Smooth muscle cell (in vitro differentiated cells): ENCODE results near the gene CHIT1. TPM values are rescaled to one million over a fixed set of nuclear protein-coding genes. Genes with fewer than 3 reads are reported as not detected.

ENCODE experiments used
- DNase-seq: peaks from one replicate; lab custom pipeline; 2025; ENCODE audit not compliant: unreplicated experiment; lab: John Stamatoyannopoulos, UW
- H2AFZ ChIP-seq: fragments of 200-600 bp; sonication (generic); 2 replicates; pipeline ENCODE4 v1.6.0; 2016; ENCODE audit warnings: antibody characterized with exemption, low read depth, mild to moderate bottlenecking
- H3F3A ChIP-seq: fragments of 200-600 bp; sonication (generic); 2 replicates; pipeline ENCODE4 v1.6.0; 2017; ENCODE audit warnings: antibody characterized with exemption, low read depth
- H3K27ac ChIP-seq: fragments of 200-600 bp; sonication (generic); 2 replicates; pipeline ENCODE4 v1.5.1; 2016; ENCODE audit warnings: low read depth, mild to moderate bottlenecking
- H3K27me3 ChIP-seq: fragments of 200-600 bp; sonication (generic); 2 replicates; pipeline ENCODE4 v1.6.1; 2016; ENCODE audit warnings: low read depth, mild to moderate bottlenecking
- H3K36me3 ChIP-seq: fragments of 200-600 bp; sonication (generic); 2 replicates; pipeline ENCODE4 v1.5.1; 2016; ENCODE audit warnings: low read depth
- H3K4me1 ChIP-seq: fragments of 200-600 bp; sonication (generic); 2 replicates; pipeline ENCODE4 v1.5.1; 2016; ENCODE audit warnings: low read depth
- H3K4me2 ChIP-seq: fragments of 200-600 bp; sonication (generic); 2 replicates; pipeline ENCODE4 v1.6.0; 2016; ENCODE audit warnings: mild to moderate bottlenecking
- H3K4me3 ChIP-seq: fragments of 200-600 bp; sonication (generic); 2 replicates; pipeline ENCODE4 v1.5.1; 2016; ENCODE audit warnings: mild to moderate bottlenecking
- H3K79me2 ChIP-seq: fragments of 200-600 bp; sonication (generic); 2 replicates; pipeline ENCODE4 v1.6.0; 2016; ENCODE audit warnings: low read depth, mild to moderate bottlenecking
- H3K9ac ChIP-seq: fragments of 200-600 bp; sonication (generic); 2 replicates; pipeline ENCODE4 v1.6.0; 2016; ENCODE audit warnings: low read depth
- H3K9me3 ChIP-seq: fragments of 200-600 bp; sonication (generic); replicated peaks from 2 replicates; pipeline ENCODE4 v1.5.1; 2016; ENCODE audit warnings: low read depth
- H4K20me1 ChIP-seq: fragments of 200-600 bp; sonication (generic); 2 replicates; pipeline ENCODE4 v1.6.0; 2016; ENCODE audit warnings: low read depth
- WGBS: methylation state at CpG from one replicate; pipeline ENCODE4 v1.1.7; 2016; ENCODE audit warnings: low lambda C conversion rate; 5-methylcytosine and 5-hydroxymethylcytosine counted together
- polyA plus RNA-seq: library from polyadenylated mRNA; unstranded; fragments of >200 nt; fragmentation: Nextera tagmentation; extraction: Ambion mirVana; gene quantifications from 2 replicates; pipeline ENCODE4 v1.2.1, GENCODE V29; 2016
- total RNA-seq: library from RNA; depleted of rRNA; stranded (reverse); fragments of >200 nt; gene quantifications from 2 replicates; pipeline ENCODE4 v1.2.3, GENCODE V29; 2014
- TF ChIP-seq, protein P1 (sequence below): fragments of 200-600 bp; sonication (generic); IDR thresholded peaks from 2 replicates; pipeline ENCODE4 v1.5.1; 2017; ENCODE audit warnings: borderline replicate concordance, mild to moderate bottlenecking, antibody characterized with exemption; ENCODE audit not compliant: insufficient read depth, poor library complexity, severe bottlenecking

Gene CHIT1
- total and polyA plus RNA-seq, 2 experiments from 2014 or later = not detected

- Histone ChIP-seq H3K4me3 (no peak overlapping the region), H3K27ac (no peak overlapping the region), H3K9ac (no peak overlapping the region), H2AFZ (no peak overlapping the region), H3K79me2 (no peaks in the 10 kb centered on the region), H3K4me1 (peaks cover 38% of the 10 kb centered on the region), H3K4me2 (no peak overlapping the region), H3K36me3 (no peaks in the 10 kb centered on the region), H4K20me1 (no peaks in the 10 kb centered on the region), H3F3A (peaks cover 12% of the 10 kb centered on the region), H3K9me3 (no peaks in the 10 kb centered on the region), H3K27me3 (no peaks in the 10 kb centered on the region)
- TF ChIP-seq, protein P1, sequence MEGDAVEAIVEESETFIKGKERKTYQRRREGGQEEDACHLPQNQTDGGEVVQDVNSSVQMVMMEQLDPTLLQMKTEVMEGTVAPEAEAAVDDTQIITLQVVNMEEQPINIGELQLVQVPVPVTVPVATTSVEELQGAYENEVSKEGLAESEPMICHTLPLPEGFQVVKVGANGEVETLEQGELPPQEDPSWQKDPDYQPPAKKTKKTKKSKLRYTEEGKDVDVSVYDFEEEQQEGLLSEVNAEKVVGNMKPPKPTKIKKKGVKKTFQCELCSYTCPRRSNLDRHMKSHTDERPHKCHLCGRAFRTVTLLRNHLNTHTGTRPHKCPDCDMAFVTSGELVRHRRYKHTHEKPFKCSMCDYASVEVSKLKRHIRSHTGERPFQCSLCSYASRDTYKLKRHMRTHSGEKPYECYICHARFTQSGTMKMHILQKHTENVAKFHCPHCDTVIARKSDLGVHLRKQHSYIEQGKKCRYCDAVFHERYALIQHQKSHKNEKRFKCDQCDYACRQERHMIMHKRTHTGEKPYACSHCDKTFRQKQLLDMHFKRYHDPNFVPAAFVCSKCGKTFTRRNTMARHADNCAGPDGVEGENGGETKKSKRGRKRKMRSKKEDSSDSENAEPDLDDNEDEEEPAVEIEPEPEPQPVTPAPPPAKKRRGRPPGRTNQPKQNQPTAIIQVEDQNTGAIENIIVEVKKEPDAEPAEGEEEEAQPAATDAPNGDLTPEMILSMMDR = no peak
- DNase-seq = no peak
- WGBS = 83% methylated on average over 4 of the region's 4 CpGs
Observed at GRCh38 chr1:203185585-203185984, 43.9 kb downstream of the CHIT1 start.

DNA sequence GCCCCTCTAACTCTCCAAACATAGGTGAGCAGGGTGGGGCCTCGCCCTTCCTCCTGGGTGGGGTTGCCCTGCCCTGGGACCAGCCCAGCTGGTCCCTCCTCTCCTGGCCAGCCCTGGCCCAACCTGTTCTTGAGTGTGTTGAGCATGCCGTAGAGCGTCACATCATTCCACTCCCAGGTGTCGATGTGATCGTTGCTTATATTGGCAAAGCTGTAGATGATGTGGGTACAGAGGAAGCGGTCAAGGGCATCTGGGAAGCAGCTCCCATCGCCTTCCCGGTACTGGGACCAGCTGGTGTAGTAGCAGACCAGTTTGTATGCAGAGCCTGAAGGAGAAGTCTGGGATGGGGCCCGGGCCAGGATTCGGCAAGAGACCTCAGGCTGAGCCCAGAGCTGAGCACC, 44.4 kb downstream of the CHIT1 start:
- Histone ChIP-seq H3K4me1 (peaks cover 38% of the 10 kb centered on the region), H2AFZ (no peak overlapping the region), H3K9ac (no peak overlapping the region), H4K20me1 (no peaks in the 10 kb centered on the region), H3K27me3 (no peaks in the 10 kb centered on the region), H3K9me3 (no peaks in the 10 kb centered on the region), H3K4me2 (no peak overlapping the region), H3K36me3 (no peaks in the 10 kb centered on the region), H3K4me3 (no peak overlapping the region), H3K27ac (no peak overlapping the region), H3K79me2 (no peaks in the 10 kb centered on the region), H3F3A (peaks cover 7% of the 10 kb centered on the region)
- DNase-seq = no peak
- WGBS = 94% methylated on average over 10 of the region's 10 CpGs
- TF ChIP-seq, protein P1 = no peak

- no peaks in the 10 kb centered on the region for H3K36me3 ChIP-seq
- no peaks in the 10 kb centered on the region for H3K27me3 ChIP-seq
- DNase-seq = no peak
- H3K9me3 ChIP-seq = no peaks in the 10 kb centered on the region
- H4K20me1 ChIP-seq = no peaks in the 10 kb centered on the region
- no peak overlapping the region for H3K9ac ChIP-seq
- H3F3A ChIP-seq = peaks cover 7% of the 10 kb centered on the region
- H2AFZ ChIP-seq = no peak overlapping the region
- TF ChIP-seq, protein P1 = no peak
- no peak overlapping the region for H3K4me2 ChIP-seq
- no peaks in the 10 kb centered on the region for H3K79me2 ChIP-seq
- WGBS = 89% methylated on average over 4 of the region's 4 CpGs
- peaks cover 38% of the 10 kb centered on the region for H3K4me1 ChIP-seq
- no peak overlapping the region for H3K4me3 ChIP-seq
- no peak overlapping the region for H3K27ac ChIP-seq
Observed at GRCh38 chr1:203184467-203184866, 45.0 kb downstream of the CHIT1 start.

DNA sequence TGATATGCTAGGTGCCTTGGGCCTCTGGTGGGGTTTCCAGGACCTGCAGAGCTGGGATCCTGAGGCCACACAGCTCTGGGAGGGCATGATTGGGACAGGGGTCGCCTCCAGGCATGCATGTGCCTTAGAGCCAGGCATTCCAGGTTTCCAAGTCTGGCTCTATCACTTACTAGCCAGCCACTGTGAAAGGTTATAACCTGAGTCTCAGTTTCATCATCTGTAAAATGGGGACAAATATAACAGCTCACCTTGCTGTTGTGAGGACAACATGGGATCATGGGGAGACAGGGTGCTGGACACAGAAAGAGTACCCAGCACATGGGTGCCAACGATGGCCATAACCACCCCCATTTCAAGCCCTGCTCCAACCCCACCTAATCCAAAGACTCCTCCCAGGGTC, 45.6 kb downstream of the CHIT1 start:
- H3K4me1 ChIP-seq = peaks cover 40% of the 10 kb centered on the region
- H3K27ac ChIP-seq = no peak overlapping the region
- no peak overlapping the region for H2AFZ ChIP-seq
- DNase-seq = no peak
- no peak overlapping the region for H3K4me2 ChIP-seq
- H3K79me2 ChIP-seq = no peaks in the 10 kb centered on the region
- H4K20me1 ChIP-seq = no peaks in the 10 kb centered on the region
- H3K4me3 ChIP-seq = no peak overlapping the region
- no peaks in the 10 kb centered on the region for H3K36me3 ChIP-seq
- 86% methylated on average over 2 of the region's 2 CpGs for WGBS
- H3K9ac ChIP-seq = no peak overlapping the region
- TF ChIP-seq, protein P1 = no peak
- H3F3A ChIP-seq = peaks cover 7% of the 10 kb centered on the region
- no peaks in the 10 kb centered on the region for H3K9me3 ChIP-seq
- H3K27me3 ChIP-seq = no peaks in the 10 kb centered on the region
